Measurements from ENCODE around the gene NTF3. TPM values are rescaled to one million over a fixed set of nuclear protein-coding genes. Genes with fewer than 3 reads are reported as not detected.

NTF3 gene
- total and polyA plus RNA-seq, 9 of the 15 experiments (the other 6 are each of a cell fraction or from before 2014, with no cell fraction given), result not detected

DNA sequence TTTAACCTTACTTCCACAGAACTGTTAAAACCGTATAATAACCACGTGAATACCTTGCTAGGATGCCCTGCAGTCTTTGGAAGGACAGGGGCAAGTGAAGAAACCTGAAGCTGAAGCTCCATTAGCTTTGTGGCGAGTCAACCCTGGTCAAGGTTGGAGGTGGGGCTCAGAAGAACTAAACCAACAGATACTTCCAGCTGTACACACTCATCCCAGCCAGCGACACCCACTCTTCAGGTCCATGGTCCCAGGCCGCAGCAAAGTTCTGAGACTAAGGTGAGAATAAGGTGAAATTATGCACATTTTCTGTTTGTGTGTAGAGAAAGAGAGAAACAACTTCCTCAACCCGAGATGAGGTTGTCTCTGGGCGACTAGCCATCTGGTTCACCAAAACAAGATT, 77.6 kb downstream of the NTF3 start (continued):
- TF ChIP-seq BACH1 (tag; IDR thresholded peaks at IDR 0.05) (no peak), ZKSCAN1 (IDR thresholded peaks at IDR 0.05; ENCODE audit: low read depth, low read length) (no peak)

DNA sequence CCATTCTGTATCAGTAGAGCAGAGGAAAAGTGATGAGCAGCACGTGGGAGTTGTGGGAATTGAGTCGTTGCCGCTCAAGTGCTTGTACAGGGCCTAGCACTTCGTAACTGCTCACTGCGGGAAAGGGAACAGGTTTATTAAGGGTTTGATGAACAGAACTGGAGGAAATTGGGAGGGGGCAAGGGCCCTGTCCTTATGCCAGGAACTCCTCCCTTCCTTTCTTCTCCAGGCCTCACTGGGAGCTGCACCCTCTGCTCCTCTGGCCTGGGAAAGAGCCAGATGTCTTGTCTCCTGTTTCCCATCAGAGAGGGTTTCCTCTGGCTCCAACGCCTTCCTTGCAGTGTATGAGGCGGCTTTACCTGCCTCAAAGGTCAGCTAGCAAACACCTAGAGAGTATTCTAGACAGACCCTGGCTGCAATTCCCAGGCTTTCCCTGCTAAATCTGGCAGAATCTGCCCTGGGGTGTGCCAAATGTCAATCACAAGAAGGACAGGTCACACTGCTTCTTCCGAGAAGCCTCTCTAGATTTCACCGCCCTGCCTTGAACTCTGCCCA, 78.4 kb downstream of the NTF3 start:
- Histone ChIP-seq H3K27me3 (ENCODE audit: control insufficient read depth in 2 of 2, insufficient read depth in 2 of 2, low read length in 2 of 2) (peaks cover 0 to 10% of the 10 kb centered on the region in 2 experiments; a peak in 1 of 5 replicates), H3K9me3 (replicated peaks; ENCODE audit: control insufficient read depth, insufficient read depth, low read depth, low read length) (no peaks in the 10 kb centered on the region), H3K4me2 (ENCODE audit: insufficient read depth, low read length) (no peak overlapping the region), H3K27ac (ENCODE audit: extremely low read depth, low read depth, low read length) (no peak overlapping the region), H3K4me3 (no peak overlapping the region), H3K4me1 (replicated peaks in 1 of 2; ENCODE audit: control insufficient read depth in 2 of 2, insufficient read depth in 2 of 2, low read length in 2 of 2) (no peaks in the 10 kb centered on the region; a peak in 1 of 5 replicates), H4K20me1 (replicated peaks; ENCODE audit: control insufficient read depth, insufficient read depth, low read length) (no peaks in the 10 kb centered on the region; the same call in 1 of the 2 replicates), H3K79me2 (ENCODE audit: control insufficient read depth, insufficient read depth, low read length) (no peaks in the 10 kb centered on the region), H3K36me3 (ENCODE audit: control insufficient read depth, insufficient read depth, low read length) (no peaks in the 10 kb centered on the region), H3K9ac (ENCODE audit: insufficient read depth in 1 of 2, low read depth in 2 of 2, low read length in 2 of 2) (no peak overlapping the region), H3K9me1 (ENCODE audit: control insufficient read depth, insufficient read depth, low read length) (no peaks in the 10 kb centered on the region), H2AFZ (ENCODE audit: low read depth, low read length) (no peak overlapping the region)
- no peak for ATAC-seq
- no TSS peak for BruUV-seq (replicated peaks)
- CTCF ChIA-PET (ENCODE audit: low intra/inter-chr PET ratio), result no interaction called here
- POLR2A ChIA-PET, result no interaction called here
- WGBS (ENCODE audit: insufficient coverage, low coverage, missing lambda C conversion rate), result 8% methylated on average over 7 of the region's 9 CpGs
- in situ Hi-C loops (cut with MboI), result no loop called here
- DNase-seq (ENCODE audit: extremely low read depth in 1 of 4, low spot score in 3 of 4), result no peak
- TF ChIP-seq GATAD2A (IDR thresholded peaks at IDR 0.05) (no peak), RAD51 (IDR thresholded peaks at IDR 0.05; ENCODE audit: borderline replicate concordance, low read depth) (no peak), NEUROD1 (IDR thresholded peaks at IDR 0.05; ENCODE audit: borderline replicate concordance, low read depth, low read length, partially characterized antibody) (no peak), ELF1 (tag; IDR thresholded peaks at IDR 0.05) (no peak), HEY1 (CRISPR knock-in tag; IDR thresholded peaks at IDR 0.05; ENCODE audit: borderline replicate concordance) (no peak), DNMT1 (IDR thresholded peaks at IDR 0.05) (no peak)
- intact Hi-C loops (cut with micrococcal nuclease), result loop anchor here (2.0 kb wide), 1 partner anchor 82 kb away; no protein-coding TSS in a partner anchor
- FAIRE-seq, result no peak

Data from K562 (cell line).